KG1 (cell line): ENCODE results near the gene CLDN22.

Experiments used
- DNase-seq: peaks from one replicate; lab custom pipeline; 2025; lab: John Stamatoyannopoulos, UW

CLDN22 gene

DNA sequence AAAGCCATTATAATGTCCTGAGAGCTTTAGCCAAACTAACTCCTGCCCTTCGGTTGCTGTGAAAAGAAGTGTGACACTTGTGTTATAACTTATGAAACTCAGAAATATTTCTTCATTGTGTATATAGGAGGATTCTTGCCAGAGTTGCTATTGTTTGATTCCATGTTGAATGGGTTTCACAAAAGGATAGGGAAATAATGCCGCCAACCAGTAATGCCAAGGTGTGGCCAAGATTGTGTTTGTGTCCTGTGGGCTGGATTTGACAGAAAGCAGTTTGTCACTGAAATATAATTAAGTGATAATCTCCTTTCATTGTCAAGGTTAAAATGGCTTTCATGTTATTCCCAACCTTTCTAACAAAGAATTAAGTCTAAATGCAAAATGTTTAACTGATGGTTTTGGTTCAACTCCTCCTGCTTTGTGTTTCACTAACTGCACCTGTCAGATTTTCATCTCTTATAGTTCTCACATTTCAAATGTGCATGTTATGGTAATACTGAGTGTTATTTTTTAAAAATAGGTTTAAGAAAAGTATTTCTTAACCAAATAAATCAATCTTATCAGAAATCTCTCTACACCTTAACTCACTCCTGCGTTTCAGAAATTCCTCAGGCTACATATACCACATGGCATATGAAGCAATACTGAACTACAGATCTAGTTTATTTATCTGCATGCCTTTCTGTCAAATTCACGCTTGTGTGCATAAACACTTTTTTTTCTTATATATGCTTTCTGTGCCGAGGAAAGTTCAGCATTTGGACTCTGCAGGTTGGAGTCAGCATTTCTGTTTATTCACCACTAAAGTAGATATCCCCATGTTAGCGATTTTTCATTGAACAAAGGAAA, at the start of gene CLDN22:
Gene CLDN22 (minus strand): TSS at position 66 of the 849 bp plus-strand sequence. CDS start 58 bp downstream, at position 8.
- no peak for DNase-seq

DNA sequence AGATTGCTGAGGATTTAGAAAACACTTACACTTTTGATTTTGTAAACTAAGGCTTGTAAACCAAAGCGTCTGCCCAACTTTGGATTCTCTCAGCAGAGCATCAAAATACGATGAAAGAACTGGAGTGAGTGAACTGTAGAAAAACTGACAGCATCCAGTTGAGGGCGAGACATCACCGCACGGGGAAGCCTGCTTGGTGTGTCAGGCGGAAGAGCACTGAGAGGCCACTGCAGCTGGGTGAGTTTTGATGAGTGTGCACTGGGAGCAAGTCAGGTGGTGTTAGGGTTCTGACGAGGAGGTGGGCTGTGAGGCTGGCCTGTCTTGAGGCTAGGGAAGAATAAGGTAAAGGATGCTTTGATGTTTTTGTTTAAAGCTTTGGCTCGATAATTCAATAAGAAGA, 49.0 kb upstream of the CLDN22 start:
- DNase-seq, result no peak

- no peak for DNase-seq
Observed at GRCh38 chr4:183366206-183366835, 46.2 kb upstream of the CLDN22 start.

GRCh38 chr4:183364025-183364424, 43.9 kb upstream of the CLDN22 start:
- no peak for DNase-seq

DNA sequence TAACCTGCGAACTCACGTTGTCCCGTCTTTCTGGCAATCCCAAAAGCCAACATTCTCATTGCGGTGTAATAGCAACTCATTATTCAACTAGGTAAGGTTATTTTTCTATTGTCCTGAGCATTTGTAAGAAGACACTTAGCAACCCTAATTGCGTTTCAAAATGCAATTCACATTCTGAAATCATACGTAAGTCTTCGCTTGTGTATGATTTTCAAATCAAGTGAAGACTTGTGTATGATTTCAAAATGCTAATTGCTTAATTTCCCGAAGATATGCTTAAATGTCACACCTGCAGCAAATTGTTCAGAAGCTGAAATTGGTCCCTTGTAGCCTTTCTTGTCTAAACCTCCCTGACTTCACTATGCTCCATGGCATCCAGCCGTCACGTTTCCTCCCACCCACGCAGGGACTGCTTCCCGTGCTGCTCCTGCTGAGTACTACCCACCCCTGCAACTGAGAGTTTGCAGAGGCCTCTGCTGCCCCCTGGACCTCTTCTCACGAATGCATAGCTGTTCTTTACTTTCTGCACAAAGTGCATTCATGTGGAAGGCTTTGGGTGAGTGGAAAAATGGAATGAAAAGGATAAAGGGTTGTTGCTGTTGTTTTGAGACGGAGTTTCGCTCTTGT, 43.0 kb upstream of the CLDN22 start:
- DNase-seq, result no peak

DNA sequence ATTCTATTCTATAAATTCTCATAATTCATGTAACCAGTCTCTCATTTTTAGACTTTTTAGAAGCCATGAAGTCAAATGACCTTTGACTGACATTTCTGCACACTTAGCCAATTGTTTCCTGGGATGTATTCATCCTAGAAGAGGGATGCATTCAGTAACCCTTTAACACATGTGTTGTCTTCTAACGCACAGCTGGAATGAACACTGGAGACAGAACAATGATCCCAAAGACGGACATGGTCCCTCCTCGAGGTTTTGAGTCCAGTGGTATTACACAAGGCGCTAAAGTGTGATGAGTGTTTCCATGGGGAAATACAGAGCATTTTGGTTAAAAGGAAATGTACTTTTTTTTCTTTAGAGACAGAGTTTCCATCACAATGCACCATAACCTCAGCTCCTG, 42.0 kb upstream of the CLDN22 start:
- DNase-seq, result no peak

DNA sequence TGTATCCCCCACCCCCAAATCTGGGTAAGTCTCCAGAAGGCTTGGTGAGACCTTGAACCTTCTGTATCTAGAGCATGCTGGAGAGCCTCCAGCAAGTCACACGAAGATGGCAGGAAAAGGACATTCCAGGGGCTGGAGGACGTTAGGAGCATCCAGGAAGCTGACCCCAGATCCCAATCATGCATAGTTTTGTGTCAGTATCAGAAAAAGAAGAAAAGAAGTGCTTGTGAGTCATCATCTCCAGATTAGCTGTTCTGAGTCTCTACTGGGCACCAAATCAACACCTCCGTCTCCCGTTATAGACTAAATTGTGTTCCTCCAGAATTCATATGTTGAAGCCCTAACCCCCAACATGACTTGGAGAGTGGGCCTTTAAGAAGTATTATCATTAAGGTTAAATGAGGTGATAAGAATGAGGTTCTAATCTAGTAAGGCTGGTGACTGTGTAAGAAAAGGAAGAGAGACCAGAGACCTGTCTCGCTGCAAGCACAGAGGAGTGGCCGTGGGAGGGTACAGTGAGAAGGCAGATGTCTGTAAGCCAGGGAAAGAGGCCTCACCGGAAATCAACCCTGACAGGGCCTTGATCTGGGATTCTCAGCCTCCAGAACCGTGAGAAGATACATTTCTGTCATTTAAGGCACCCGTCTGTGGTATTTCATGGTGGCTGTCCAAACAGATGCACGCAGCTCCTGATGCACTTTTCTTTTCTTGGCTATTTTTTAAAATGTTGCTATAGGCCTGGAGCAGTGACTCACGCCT, 40.3 kb upstream of the CLDN22 start:
- DNase-seq, result no peak

GRCh38 chr4:183358215-183358755, 38.2 kb upstream of the CLDN22 start:
- no peak for DNase-seq

GRCh38 chr4:183356931-183357675, 37.0 kb upstream of the CLDN22 start:
- DNase-seq, result no peak

DNA sequence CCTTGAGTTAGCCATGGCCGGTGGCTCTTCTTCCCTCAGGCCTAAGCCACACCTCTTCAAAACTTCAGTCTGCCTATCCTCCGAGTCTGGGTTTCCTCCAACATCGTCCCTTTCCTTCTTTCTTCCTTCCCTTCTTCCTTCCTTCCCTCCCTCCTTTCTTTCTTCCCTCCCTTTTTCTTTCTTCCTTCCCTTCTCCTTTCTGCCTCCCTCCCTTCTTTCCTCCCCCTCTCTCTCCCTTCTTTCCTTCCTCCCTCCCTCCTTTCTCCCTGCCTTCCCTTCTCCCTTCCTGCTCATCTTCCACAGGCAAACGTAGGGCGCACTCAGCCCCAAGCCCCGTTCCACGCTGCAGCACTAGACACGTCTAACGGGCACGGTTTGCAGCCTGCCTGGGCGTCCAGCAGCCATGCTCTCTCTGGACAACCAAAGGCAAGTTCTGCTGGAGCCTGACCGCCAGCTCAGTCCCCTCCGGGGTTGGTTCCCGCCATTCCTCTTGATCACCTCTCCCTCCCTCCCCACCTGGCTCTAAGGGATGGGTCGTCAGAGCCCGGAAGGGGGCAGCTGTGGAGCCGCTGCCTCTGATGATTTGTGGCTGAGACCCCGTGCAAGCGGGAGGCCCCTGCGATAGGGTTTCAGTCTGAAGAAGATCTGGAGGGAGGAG, 36.2 kb upstream of the CLDN22 start:
- DNase-seq, result no peak

DNA sequence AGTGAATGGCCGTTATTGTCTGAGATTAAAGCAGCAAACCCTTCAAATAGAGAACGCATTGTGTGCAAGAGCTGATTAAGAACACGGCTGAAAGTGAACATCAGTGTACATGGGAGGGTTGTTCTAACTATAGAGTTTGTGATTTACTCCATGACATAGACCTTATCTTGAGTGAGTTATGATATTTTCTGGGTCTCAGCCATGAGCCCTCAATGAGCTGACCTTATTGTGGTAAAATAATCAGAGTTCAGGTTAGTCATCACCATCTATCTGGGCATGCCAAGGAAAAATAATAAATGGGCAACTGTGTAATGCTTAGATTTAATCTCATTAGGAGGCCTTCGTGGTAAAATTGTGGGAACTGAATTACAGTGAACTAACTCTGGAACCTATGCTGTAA, 35.3 kb upstream of the CLDN22 start:
- DNase-seq, result no peak

DNA sequence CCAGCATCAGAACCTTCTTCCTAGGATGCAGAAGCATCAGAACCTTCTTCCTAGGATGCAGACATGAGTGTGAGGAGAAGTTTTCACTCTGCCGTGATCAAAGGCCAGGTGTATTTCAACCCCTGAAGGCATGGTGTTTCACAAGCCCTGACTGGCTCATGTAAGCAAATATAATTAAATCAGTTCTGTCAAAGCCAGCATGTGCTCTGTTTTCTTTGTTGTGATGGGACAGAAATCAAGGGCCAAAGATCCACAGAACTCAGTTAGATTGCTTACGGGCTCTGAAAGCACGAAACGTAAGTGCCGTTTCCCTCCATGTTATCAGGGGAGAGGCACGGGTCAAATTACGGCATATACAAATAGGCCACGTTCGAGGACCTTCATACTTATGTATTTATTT, 34.1 kb upstream of the CLDN22 start:
- no peak for DNase-seq

DNA sequence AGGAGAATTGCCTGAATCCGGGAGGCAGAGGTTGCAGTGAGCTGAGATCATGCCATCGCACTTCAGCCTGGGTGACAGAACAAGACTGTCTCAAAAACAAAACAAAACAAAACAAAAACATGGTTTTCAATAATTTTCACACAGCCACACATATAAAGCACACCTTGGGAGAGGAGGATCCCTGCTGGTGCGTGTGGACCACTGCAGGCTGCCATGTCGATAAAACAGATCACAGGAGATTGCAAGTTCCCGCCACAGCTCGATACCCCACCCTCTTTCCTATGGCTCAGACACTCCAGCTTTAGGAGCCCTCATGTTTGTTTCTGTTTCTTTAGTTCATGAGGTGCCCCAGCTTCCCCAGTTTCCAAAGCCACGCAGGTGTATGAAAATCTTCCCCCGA, 33.5 kb upstream of the CLDN22 start:
- DNase-seq, result no peak

- no peak for DNase-seq
Observed at GRCh38 chr4:183352546-183352945, 32.5 kb upstream of the CLDN22 start.

DNA sequence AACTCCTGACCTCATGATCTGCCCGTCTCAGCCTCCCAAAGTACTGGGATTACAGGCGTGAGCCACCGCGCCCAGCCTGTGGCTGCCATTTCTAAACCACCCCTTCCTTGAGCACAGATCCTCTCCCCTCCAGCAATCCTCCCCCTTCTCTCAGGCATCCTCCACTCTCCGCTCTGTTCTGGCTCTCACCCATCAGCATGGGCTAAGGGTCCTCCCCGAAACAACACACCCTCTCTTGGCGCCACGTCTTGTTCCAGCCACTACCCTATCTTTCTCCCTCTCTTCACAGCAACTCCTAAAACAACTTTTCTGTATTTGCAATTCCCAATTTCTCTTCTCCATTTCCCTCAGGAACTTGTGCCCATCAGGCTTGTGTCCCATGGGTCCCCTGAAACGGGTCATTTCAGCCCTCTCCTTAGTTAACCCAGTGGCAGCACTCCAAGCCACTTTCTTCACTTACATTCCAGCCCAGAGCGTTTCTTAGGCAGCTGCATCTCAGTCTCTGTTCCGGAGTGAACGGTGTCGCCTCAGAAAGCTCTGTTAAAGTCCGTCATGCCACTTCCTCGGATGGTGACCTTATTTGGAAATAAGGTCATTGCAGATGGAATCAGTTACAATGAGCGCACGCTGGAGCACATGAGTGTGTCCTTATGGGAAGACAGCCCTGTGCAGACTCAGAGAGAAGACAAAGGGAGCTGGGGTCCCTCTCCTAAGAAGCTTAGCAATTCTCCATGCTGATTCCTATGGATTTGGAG, 30.4 kb upstream of the CLDN22 start:
- DNase-seq, result no peak

- no peak for DNase-seq
Observed at GRCh38 chr4:183349673-183350072, 29.6 kb upstream of the CLDN22 start.

- no peak for DNase-seq
Observed at GRCh38 chr4:183348706-183349659, 28.9 kb upstream of the CLDN22 start.

- no peak for DNase-seq
Observed at GRCh38 chr4:183348136-183348535, 28.1 kb upstream of the CLDN22 start.

GRCh38 chr4:183347566-183347965, 27.5 kb upstream of the CLDN22 start:
- no peak for DNase-seq
